Measurements from ENCODE around the gene NUDT9. TPM values are rescaled to one million over a fixed set of nuclear protein-coding genes. Genes with fewer than 3 reads are reported as not detected.
A peak's percentile ranks its signal among the peaks of the same experiment; 100 is the strongest.
"Not testable (repeated sequence)": the region's sequence is repeated elsewhere in the genome, so short reads cannot be mapped to it uniquely, and the experiment has no call there.

The NUDT9 gene
- total RNA-seq, 2 donors from 2014 or later, result 10.2 to 12.6 TPM

DNA sequence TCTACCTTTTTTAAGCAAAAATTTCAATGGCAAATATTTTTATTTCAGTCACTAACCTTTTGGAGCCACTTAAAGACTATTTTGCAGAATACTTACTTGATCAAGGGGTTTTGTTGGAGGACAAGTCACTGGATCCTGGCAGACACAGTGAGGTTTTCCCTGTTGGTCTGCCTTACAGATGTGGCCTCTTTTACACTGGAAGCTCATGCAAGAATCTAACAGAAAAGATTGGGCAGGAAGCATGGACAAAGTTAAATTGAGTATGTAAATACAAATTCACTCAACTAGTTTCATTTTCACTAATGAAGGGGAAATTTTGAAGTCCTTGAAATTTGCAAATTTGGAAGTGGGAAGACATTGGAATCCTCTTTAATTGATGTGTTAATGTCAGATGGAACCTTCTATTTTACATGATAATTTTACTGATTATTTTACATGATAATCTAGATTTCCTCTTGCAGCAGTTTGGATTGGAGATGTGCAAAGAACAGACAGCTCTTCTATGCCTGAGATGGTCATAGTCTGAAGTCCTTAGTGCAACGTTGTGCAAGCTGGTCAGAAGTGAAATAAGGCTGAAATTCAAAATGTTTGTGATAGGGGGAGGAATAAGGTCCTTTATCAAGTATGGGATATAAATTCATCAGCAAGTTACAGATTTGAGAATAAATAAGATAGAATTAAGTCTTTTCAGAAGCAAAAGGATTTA lies 68.4 kb downstream of the NUDT9 start:
- Mint-ChIP-seq H3K4me1 (ENCODE audit: low read depth) (peaks cover 6% of the 10 kb centered on the region), H3K27me3 (ENCODE audit: low read depth) (no peaks in the 10 kb centered on the region), H3K27ac (no peak overlapping the region), H3K4me3 (no peak overlapping the region), H3K9me3 (peaks cover 7 to 9% of the 10 kb centered on the region in 2 donors), H3K36me3 (ENCODE audit: insufficient read depth in 2 of 2) (peaks cover 0 to 2% of the 10 kb centered on the region in 2 donors)
- DNase-seq (no peak), ATAC-seq (replicated peaks in 1 of 2) (no peak)

DNA sequence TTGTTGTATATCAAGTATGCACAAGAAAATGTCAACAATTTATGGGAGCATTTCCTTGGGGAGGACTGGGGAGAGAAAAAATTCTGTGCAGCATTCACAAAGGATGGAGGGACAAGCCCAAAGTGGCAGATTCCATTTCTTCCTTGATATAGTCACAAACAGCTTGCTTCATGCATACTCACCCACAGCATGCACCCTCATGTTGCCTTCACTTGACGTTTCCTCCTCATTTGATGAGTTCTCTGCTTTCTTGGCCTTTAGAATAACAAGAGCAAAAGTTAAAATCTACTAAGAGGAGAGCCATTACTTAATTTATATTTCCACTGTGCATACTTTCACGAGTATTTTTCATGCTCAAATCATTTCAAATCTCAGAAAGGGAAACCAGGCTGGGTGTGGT lies 69.1 kb downstream of the NUDT9 start:
- peaks cover 6% of the 10 kb centered on the region for H3K4me1 Mint-ChIP-seq (ENCODE audit: low read depth)
- no peak overlapping the region for H3K4me3 Mint-ChIP-seq
- H3K36me3 Mint-ChIP-seq (ENCODE audit: insufficient read depth in 2 of 2), result peaks cover 0 to 2% of the 10 kb centered on the region in 2 donors
- H3K27me3 Mint-ChIP-seq (ENCODE audit: low read depth), result no peaks in the 10 kb centered on the region
- DNase-seq (no peak), ATAC-seq (replicated peaks in 1 of 2) (no peak)
- peaks cover 4% of the 10 kb centered on the region in 2 donors for H3K9me3 Mint-ChIP-seq
- H3K27ac Mint-ChIP-seq, result no peak overlapping the region

DNA sequence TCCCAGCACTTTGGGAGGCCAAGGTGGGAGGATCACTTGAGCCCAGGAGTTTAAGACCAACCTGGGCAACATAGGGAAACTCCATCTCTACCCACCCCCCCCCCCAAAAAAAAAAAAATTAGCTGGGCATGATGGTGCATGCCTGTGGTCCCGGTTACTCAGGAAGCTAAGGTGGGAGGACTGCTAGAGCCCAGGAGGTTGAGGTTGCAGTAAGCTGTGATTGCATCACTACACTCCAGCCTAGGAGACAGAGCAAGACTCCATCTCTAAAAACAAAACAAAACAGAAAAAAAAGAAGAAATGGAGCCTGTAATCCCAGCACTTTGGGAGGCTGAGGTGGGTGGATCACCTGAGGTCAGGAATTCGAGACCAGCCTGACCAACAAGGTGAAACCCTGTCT lies 69.5 kb downstream of the NUDT9 start:
- H3K36me3 Mint-ChIP-seq (ENCODE audit: insufficient read depth in 2 of 2); H3K27ac Mint-ChIP-seq; DNase-seq; H3K4me3 Mint-ChIP-seq; H3K27me3 Mint-ChIP-seq (ENCODE audit: low read depth); H3K9me3 Mint-ChIP-seq; ATAC-seq (replicated peaks in 1 of 2); H3K4me1 Mint-ChIP-seq (ENCODE audit: low read depth): not testable (repeated sequence)

DNA sequence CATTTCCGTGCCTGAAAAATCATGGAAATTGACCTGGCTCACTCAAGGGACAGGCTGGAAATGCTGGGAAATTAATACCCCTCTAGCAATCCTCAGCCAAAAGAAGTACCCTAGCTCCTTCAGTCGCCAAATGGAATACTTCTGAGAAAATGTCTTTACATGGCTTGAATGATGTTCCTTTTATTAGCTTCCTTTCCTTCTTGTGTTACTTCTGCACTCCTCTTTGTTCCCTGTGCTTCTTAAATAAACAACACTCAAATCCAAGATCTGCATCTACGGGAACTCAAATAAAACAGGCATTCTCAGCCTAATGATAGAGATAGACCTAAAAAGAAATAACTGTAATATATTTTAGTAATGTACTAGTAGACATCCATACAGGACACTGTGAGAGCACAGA lies 70.7 kb downstream of the NUDT9 start:
- Mint-ChIP-seq H3K9me3 (peaks cover 3 to 4% of the 10 kb centered on the region in 2 donors), H3K4me3 (no peak overlapping the region), H3K4me1 (ENCODE audit: low read depth) (peaks cover 9% of the 10 kb centered on the region), H3K27me3 (ENCODE audit: low read depth) (no peaks in the 10 kb centered on the region), H3K27ac (no peak overlapping the region), H3K36me3 (ENCODE audit: insufficient read depth in 2 of 2) (no peaks in the 10 kb centered on the region)
- no peak for DNase-seq
- ATAC-seq (replicated peaks in 1 of 2), result no peak

DNA sequence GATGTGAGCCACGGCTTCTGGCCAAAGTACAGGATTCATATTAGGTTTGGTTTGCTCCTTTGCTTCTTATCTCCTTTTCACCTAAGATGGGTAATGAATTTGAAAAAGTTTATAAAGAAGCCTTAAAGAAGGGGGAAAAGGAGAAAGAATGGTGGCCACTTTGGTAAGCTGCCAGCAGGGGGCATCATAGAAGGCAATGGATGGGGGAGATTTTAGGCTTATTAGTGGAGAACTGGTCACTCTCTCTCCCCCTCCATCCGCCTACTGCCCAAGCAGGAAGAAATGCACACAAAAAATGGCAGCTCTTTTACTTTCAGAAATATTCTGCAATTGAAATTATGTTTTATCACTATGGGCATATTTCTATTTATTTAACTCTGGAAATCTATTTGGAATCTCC lies 74.8 kb downstream of the NUDT9 start:
- peak; percentile 16 to 30 for DNase-seq
- Mint-ChIP-seq H3K4me1 (ENCODE audit: low read depth) (peaks cover 22% of the 10 kb centered on the region), H3K36me3 (ENCODE audit: insufficient read depth in 2 of 2) (no peaks in the 10 kb centered on the region)

DNA sequence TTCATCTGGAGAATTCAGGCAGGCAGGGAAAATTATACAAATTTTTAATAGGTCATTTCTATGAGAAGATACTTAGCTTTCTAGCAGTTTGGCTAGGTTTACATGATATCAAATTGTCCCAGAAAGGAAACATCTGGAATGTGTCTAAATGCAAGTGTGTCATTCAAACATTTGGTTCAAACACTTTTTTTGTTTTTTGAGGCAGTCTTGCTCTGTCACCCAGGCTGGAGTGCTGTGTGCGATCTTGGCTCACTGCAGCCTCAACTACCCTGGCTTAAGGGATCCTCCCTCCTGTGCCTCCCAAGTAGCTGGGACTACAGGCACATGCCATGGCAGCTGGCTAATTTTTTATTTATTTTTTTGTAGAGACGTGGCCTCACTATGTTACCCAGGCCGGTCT lies 75.2 kb downstream of the NUDT9 start:
- Mint-ChIP-seq H3K9me3 (peaks cover 2 to 4% of the 10 kb centered on the region in 2 donors), H3K4me1 (ENCODE audit: low read depth) (peaks cover 22% of the 10 kb centered on the region), H3K27me3 (ENCODE audit: low read depth) (no peaks in the 10 kb centered on the region), H3K27ac (no peak overlapping the region), H3K4me3 (no peak overlapping the region), H3K36me3 (ENCODE audit: insufficient read depth in 2 of 2) (no peaks in the 10 kb centered on the region)
- no peak for ATAC-seq (replicated peaks in 1 of 2)
- no peak for DNase-seq

More for the DNA sequence above, 74.8 kb downstream of the NUDT9 start:
- Mint-ChIP-seq H3K4me3 (no peak overlapping the region), H3K27me3 (ENCODE audit: low read depth) (no peaks in the 10 kb centered on the region), H3K27ac (no peak overlapping the region), H3K9me3 (peaks cover 2 to 4% of the 10 kb centered on the region in 2 donors)
- no peak for ATAC-seq (replicated peaks in 1 of 2)

DNA sequence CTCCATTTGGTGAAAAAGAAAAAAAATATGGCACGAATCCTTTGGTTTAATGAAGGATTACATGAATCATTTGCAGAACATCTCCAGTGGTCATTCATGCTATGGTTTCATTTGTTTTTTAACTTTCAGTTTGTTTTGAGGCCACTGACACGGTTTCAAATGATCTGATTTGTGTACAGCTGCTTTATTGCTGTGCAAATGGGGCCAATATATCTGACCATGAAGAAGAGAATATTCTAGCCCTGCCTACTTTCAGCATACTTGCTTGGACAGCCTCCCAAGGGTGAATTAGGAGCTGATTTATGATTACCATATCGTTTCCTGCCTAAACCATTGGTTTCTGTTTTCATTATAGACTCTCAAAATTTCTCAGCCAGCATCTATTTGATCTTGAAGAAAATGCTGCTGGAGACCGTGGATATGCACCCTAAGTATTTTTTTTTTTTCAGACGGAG lies 76.1 kb downstream of the NUDT9 start:
- ATAC-seq (replicated peaks in 1 of 2), result peak; percentile 41 to 47
- no peaks in the 10 kb centered on the region for H3K27me3 Mint-ChIP-seq (ENCODE audit: low read depth)
- H3K4me1 Mint-ChIP-seq (ENCODE audit: low read depth), result peaks cover 26% of the 10 kb centered on the region
- no peak overlapping the region for H3K27ac Mint-ChIP-seq
- H3K9me3 Mint-ChIP-seq, result peaks cover 2 to 4% of the 10 kb centered on the region in 2 donors
- H3K4me3 Mint-ChIP-seq, result peak overlapping the region; percentile 8 to 50
- no peak for DNase-seq
- no peaks in the 10 kb centered on the region for H3K36me3 Mint-ChIP-seq (ENCODE audit: insufficient read depth in 2 of 2)

DNA sequence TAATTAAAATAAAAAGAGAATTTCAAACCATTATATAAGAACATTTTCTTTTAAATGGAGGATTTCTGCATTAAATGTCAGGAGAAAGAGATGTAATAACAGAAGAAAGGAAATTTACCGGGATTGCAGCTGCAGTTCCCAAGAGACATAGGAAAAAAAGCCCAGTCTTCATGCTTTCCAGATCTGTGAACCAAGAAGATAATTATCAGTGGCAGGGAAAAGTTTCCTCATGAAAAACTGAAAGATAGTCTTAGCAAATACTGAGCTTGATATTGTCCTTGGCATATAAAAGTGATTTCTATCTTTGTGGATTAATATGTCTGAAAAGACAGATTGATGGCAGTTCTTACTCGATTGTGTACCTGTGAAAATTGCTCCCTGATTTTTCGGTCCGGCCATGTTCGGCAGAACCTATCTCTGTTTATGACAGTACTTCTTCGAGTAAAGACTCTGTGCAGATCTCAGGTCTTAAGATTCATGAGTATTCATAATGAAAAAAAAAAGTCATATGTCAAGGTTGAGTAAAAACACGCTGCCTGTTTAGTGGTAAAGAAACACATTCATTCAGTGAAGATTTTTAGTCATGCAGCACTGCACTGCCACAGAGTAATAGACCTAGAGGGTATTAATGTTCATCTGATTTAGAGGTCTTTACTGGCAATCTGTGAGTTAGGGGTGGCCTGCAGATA lies 77.2 kb downstream of the NUDT9 start:
- Mint-ChIP-seq H3K4me1 (ENCODE audit: low read depth) (peaks cover 27% of the 10 kb centered on the region), H3K27me3 (ENCODE audit: low read depth) (no peaks in the 10 kb centered on the region), H3K27ac (peak overlapping the region; percentile 41), H3K36me3 (ENCODE audit: insufficient read depth in 2 of 2) (no peaks in the 10 kb centered on the region), H3K9me3 (no peaks in the 10 kb centered on the region), H3K4me3 (peak overlapping the region; percentile 64 to 86)
- DNase-seq (peak; percentile 11 to 19), ATAC-seq (replicated peaks in 1 of 2) (peak; percentile 94 to 95)

DNA sequence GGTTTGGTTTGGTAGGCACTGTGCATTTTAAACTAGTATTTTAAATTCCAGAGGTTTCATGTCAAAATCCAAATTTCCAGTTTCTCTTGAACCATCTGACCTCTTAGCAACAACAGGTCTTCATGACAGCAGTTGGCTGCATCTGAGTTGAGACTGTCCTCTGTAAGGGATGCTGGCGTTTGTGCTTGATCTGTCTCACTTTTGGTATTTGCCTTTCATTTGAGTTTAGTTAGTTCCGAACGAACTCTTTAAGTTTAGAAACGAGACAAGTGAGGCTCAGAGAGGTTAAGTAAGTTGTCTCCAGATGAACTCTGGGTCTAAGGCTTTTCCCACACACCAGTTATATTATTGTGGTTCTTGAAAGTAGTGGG lies 77.7 kb downstream of the NUDT9 start:
- no peaks in the 10 kb centered on the region for H3K36me3 Mint-ChIP-seq (ENCODE audit: insufficient read depth in 2 of 2)
- ATAC-seq (replicated peaks in 1 of 2) (peak; percentile 53 to 63), DNase-seq (peak in 1 of 2 donors; percentile 6)
- no peaks in the 10 kb centered on the region for H3K27me3 Mint-ChIP-seq (ENCODE audit: low read depth)
- peak overlapping the region in 1 of 2 donors; percentile 86 for H3K4me3 Mint-ChIP-seq
- no peak overlapping the region for H3K27ac Mint-ChIP-seq
- H3K9me3 Mint-ChIP-seq, result no peaks in the 10 kb centered on the region
- peaks cover 27% of the 10 kb centered on the region for H3K4me1 Mint-ChIP-seq (ENCODE audit: low read depth)

DNA sequence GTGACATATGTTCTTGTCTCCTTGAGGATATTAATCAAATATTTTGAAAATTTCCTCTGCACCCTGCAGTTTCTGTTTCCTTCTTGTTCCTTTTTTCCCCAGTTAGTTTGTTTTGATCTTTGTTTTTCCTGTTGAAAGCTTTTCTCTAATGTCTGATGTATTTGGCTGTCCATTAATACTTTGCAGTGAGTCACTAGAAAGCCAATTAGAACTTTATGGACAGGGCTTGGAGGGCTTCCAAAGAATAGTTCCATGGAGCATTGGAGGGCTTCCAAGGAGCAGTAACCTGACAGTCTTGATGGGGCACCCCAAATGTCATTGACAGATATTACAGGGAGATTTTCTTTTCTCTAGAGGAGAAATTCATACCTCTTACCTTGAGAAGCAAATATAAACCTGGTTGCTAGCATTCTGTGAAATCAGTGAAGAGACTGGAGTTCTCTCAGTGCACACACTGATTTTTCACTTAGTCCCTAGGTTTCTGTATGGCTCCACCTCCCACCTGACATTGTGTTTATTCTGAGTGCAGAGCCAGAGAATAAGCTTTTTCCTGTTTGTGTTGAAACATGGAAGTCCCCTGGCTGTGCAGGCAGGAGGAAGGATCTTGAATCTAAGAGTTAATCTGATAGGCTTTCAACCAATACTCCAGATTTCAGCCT lies 80.3 kb downstream of the NUDT9 start:
- ATAC-seq (replicated peaks in 1 of 2), result no peak
- no peaks in the 10 kb centered on the region for H3K9me3 Mint-ChIP-seq
- no peaks in the 10 kb centered on the region for H3K27me3 Mint-ChIP-seq (ENCODE audit: low read depth)
- no peaks in the 10 kb centered on the region for H3K36me3 Mint-ChIP-seq (ENCODE audit: insufficient read depth in 2 of 2)
- no peak for DNase-seq
- H3K27ac Mint-ChIP-seq, result no peak overlapping the region
- no peak overlapping the region for H3K4me3 Mint-ChIP-seq
- peaks cover 27% of the 10 kb centered on the region for H3K4me1 Mint-ChIP-seq (ENCODE audit: low read depth)

DNA sequence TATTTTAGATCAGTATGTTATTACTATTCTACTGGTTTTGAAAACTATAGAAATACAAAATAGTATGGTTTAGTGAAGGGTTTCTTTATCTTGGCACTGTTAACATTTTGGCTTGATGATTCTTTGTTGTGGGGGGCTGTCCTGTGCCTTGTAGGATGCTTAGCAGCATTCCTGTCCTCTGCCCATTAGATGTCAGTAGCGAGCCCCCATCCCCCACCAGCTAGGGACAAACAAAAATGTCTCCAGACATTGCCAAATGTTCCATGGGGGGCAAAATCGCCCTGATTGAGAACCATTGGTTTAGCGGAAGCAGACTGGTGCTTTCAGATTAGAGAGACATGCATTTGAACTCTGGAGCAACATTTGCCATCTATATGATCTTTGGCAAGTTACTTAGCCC lies 83.5 kb downstream of the NUDT9 start:
- H3K9me3 Mint-ChIP-seq, result no peaks in the 10 kb centered on the region

DNA sequence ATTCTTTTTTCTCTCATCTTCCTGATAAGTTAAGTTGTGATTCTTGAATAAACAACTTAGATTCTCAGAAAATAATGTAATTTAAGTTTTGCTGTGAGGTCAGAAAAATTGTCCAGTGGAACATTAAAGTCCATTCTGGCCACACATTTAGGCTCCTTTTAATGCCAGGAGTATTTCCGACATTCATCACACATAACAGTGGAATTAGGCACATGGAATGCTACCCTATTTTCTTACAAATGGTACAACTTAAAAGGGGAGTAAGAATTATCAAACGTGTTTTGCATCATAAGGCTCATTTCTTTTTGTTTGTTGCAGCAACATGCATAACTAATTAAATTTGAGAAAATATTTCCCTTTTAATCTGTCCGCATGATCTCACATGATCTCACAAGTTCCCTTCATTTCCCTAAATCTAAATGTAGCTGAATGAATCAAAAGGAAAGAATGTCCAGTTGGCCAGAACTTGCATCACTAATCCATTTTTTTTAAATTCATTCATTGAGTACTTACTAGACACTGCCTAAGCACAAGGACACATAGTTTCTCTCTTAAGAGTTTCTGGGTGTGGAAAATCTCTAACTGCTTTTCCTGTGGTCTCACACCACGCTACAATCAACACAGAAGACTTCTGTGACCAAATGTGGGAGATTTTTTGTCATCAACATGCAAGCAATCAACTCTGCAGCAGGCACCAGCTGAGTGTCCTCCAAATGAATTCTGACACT lies 84.8 kb downstream of the NUDT9 start:
- no peaks in the 10 kb centered on the region for H3K27me3 Mint-ChIP-seq (ENCODE audit: low read depth)
- H3K36me3 Mint-ChIP-seq (ENCODE audit: insufficient read depth in 2 of 2), result no peaks in the 10 kb centered on the region
- no peak overlapping the region for H3K4me3 Mint-ChIP-seq
- no peaks in the 10 kb centered on the region for H3K9me3 Mint-ChIP-seq
- H3K4me1 Mint-ChIP-seq (ENCODE audit: low read depth), result peaks cover 5% of the 10 kb centered on the region
- ATAC-seq (replicated peaks in 1 of 2) (no peak), DNase-seq (no peak)
- no peak overlapping the region for H3K27ac Mint-ChIP-seq

More for the DNA sequence above, 83.5 kb downstream of the NUDT9 start:
- DNase-seq (no peak), ATAC-seq (replicated peaks in 1 of 2) (no peak)
- H3K4me1 Mint-ChIP-seq (ENCODE audit: low read depth), result peaks cover 5% of the 10 kb centered on the region
- H3K27me3 Mint-ChIP-seq (ENCODE audit: low read depth), result no peaks in the 10 kb centered on the region
- no peak overlapping the region for H3K4me3 Mint-ChIP-seq
- no peak overlapping the region for H3K27ac Mint-ChIP-seq
- H3K36me3 Mint-ChIP-seq (ENCODE audit: insufficient read depth in 2 of 2), result no peaks in the 10 kb centered on the region

All from activated T-cell treated with anti-CD3 and anti-CD28 coated beads, Interleukin-2, amount 50 U/mL, for 72 hours (primary cell).